PC-9 (cell line): ENCODE results near the gene NTNG1. TPM values are rescaled to one million over a fixed set of nuclear protein-coding genes. Genes with fewer than 3 reads are reported as not detected.

Experiments
- BruUV-seq: library from RNA; stranded (reverse); fragments of 400-500 nt; replicated peaks from 2 replicates; lab custom pipeline; 2021; lab: Mats Ljungman, UMichigan
- CTCF ChIA-PET: fragments of 300-600 bp; sonication (Branson Sonifier 250); formaldehyde crosslinking; loops from one replicate; lab custom pipeline; 2022; ENCODE audit warnings: antibody characterized with exemption; lab: Charles Lee
- POLR2A ChIA-PET: fragments of 300-600 bp; sonication (Branson Sonifier 250); formaldehyde crosslinking; loops from one replicate; lab custom pipeline; 2022; ENCODE audit warnings: antibody characterized with exemption; ENCODE audit not compliant: unreplicated experiment; lab: Charles Lee
- DNase-seq, 2 experiments: peaks; one replicate each; pipeline versions ENCODE4 v3.0.0 to v3.0.0-alpha.2; 2015 to 2022; ENCODE audit warnings: mixed read lengths in 1 of 2
- H2AFZ ChIP-seq: fragments of 200-600 bp; sonication (generic); 2 replicates; pipeline ENCODE4 v1.8.1; 2017; ENCODE audit warnings: antibody characterized with exemption
- H3F3A ChIP-seq: fragments of 200-600 bp; sonication (generic); 2 replicates; pipeline ENCODE4 v1.8.1; 2017; ENCODE audit warnings: antibody characterized with exemption, mild to moderate bottlenecking, low read depth; ENCODE audit not compliant: insufficient read depth
- H3K27ac ChIP-seq: fragments of 200-600 bp; sonication (generic); 2 replicates; pipeline ENCODE4 v1.6.1; 2016; ENCODE audit warnings: mixed run types
- H3K27me3 ChIP-seq: fragments of 200-600 bp; sonication (generic); 2 replicates; pipeline ENCODE4 v1.6.1; 2016; ENCODE audit warnings: low read depth, mixed run types; ENCODE audit not compliant: insufficient read depth
- H3K36me3 ChIP-seq: fragments of 200-600 bp; sonication (generic); 2 replicates; pipeline ENCODE4 v1.6.1; 2016; ENCODE audit warnings: low read depth, mixed run types
- H3K4me1 ChIP-seq: fragments of 200-600 bp; sonication (generic); replicated peaks from 2 replicates; pipeline ENCODE4 v1.6.1; 2016; ENCODE audit warnings: mixed run types; ENCODE audit not compliant: insufficient read depth
- H3K4me2 ChIP-seq: fragments of 200-600 bp; sonication (generic); 2 replicates; pipeline ENCODE4 v1.6.1; 2017; ENCODE audit warnings: mixed run types
- H3K4me3 ChIP-seq: fragments of 200-600 bp; sonication (generic); 2 replicates; pipeline ENCODE4 v1.6.1; 2016; ENCODE audit warnings: mixed run types
- H3K79me2 ChIP-seq: fragments of 200-600 bp; sonication (generic); 2 replicates; pipeline ENCODE4 v1.6.1; 2017; ENCODE audit warnings: low read depth, mixed run types
- H3K9me2 ChIP-seq: fragments of 200-600 bp; sonication (generic); 2 replicates; pipeline ENCODE4 v1.8.1; 2017; ENCODE audit warnings: mild to moderate bottlenecking; ENCODE audit not compliant: insufficient read depth
- H3K9me3 ChIP-seq: fragments of 200-600 bp; sonication (generic); 2 replicates; pipeline ENCODE4 v1.8.1; 2016; ENCODE audit warnings: low read depth; ENCODE audit not compliant: insufficient read depth
- H4K20me1 ChIP-seq: fragments of 200-600 bp; sonication (generic); 2 replicates; pipeline ENCODE4 v1.8.1; 2017; ENCODE audit not compliant: insufficient read depth
- EZH2 ChIP-seq: fragments of 200-600 bp; sonication (generic); IDR thresholded peaks from 2 replicates; pipeline ENCODE4 v1.8.0; 2017; ENCODE audit warnings: antibody characterized with exemption, low read depth
- intact Hi-C: fragments of 100-400 bp; cut with micrococcal nuclease; formaldehyde crosslinking; loops from one replicate; pipeline ENCODE4 v1.10.0; 2022; ENCODE audit not compliant: unreplicated experiment
- total RNA-seq: library from RNA; stranded (reverse); gene quantifications from 2 replicates; pipeline ENCODE4 v1.2.3, GENCODE V29; 2021
- TF ChIP-seq, protein P1 (sequence below): fragments of 200-600 bp; sonication (generic); conservative IDR thresholded peaks from 2 replicates; pipeline ENCODE4 v1.6.1; 2017; ENCODE audit warnings: mixed run types, antibody characterized with exemption, mild to moderate bottlenecking, moderate library complexity

Gene NTNG1
- total RNA-seq, 1 experiment from 2014 or later: not detected

DNA sequence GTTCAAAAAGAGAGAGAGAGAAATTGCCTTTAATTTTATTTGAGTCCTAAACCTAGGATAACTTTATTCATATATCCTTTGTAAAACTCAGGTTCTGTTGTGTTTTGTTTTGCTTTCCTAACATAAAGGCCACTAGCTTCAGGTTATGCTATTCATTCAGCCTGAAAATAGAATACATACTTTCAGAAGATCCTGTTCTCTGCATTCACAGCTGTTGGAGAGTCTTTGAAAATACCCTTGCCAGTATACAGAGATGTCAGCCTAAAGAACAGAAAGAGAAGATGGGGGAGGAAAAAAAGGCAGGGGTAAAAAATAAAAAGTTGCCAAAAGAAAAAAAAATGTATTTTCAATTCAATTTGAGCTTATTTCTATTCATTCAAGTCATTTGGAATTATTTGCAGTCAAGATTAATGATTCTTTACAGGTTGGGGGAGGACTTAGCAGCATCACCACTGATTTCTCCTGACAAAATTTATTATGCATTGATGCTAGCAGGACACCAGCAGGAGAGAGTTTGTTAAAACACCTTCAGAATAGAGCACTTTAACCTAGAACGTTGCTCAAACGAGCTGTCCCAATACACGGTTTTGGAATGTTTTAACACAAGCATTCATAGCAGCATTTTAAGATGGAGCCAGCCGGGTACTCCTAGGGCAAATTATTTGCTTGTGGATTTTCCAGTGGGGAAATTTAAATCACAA is 318.5 kb downstream of the NTNG1 start:
- Histone ChIP-seq H3K4me1 (no peaks in the 10 kb centered on the region), H3K9me3 (no peaks in the 10 kb centered on the region), H3K27me3 (no peaks in the 10 kb centered on the region), H4K20me1 (no peaks in the 10 kb centered on the region), H3F3A (no peaks in the 10 kb centered on the region), H3K27ac (no peak overlapping the region), H2AFZ (no peak overlapping the region), H3K79me2 (no peaks in the 10 kb centered on the region), H3K4me3 (no peak overlapping the region), H3K36me3 (no peaks in the 10 kb centered on the region), H3K9me2 (no peaks in the 10 kb centered on the region), H3K4me2 (no peak overlapping the region)
- no peak for DNase-seq
- ChIA-PET POLR2A (no interaction called here), CTCF (no interaction called here)
- intact Hi-C loops: no loop called here
- TF ChIP-seq, protein P1, sequence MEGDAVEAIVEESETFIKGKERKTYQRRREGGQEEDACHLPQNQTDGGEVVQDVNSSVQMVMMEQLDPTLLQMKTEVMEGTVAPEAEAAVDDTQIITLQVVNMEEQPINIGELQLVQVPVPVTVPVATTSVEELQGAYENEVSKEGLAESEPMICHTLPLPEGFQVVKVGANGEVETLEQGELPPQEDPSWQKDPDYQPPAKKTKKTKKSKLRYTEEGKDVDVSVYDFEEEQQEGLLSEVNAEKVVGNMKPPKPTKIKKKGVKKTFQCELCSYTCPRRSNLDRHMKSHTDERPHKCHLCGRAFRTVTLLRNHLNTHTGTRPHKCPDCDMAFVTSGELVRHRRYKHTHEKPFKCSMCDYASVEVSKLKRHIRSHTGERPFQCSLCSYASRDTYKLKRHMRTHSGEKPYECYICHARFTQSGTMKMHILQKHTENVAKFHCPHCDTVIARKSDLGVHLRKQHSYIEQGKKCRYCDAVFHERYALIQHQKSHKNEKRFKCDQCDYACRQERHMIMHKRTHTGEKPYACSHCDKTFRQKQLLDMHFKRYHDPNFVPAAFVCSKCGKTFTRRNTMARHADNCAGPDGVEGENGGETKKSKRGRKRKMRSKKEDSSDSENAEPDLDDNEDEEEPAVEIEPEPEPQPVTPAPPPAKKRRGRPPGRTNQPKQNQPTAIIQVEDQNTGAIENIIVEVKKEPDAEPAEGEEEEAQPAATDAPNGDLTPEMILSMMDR: no peak
- no peak for TF ChIP-seq EZH2
- no TSS peak for BruUV-seq

DNA sequence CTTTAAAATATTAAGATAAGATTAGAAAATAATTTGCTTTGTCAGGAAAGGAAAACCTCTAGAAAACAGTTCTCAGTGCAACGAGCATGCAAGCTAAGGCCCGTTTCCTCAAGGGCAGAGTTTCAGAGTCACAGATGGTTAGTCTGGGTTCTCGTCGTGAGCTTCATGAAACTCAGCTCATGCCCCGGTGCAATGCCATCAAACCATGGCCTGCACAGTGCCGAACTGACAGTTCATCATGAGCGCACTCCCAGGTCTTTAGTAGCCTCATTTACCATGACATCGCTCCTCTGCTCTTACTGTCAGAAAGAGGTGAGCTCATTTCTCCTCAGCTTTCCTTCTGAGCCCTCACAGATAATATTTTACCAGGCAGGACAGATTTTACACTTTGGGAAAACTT is 319.2 kb downstream of the NTNG1 start:
- H3K4me2 ChIP-seq: no peak overlapping the region
- no peaks in the 10 kb centered on the region for H3K36me3 ChIP-seq
- no peaks in the 10 kb centered on the region for H3K27me3 ChIP-seq
- ChIA-PET CTCF (no interaction called here), POLR2A (no interaction called here)
- no peaks in the 10 kb centered on the region for H3K9me3 ChIP-seq
- intact Hi-C loops: no loop called here
- no peaks in the 10 kb centered on the region for H3F3A ChIP-seq
- H3K27ac ChIP-seq: no peak overlapping the region
- H3K4me1 ChIP-seq: no peaks in the 10 kb centered on the region
- BruUV-seq: no TSS peak
- no peak overlapping the region for H2AFZ ChIP-seq
- no peaks in the 10 kb centered on the region for H4K20me1 ChIP-seq
- no peaks in the 10 kb centered on the region for H3K79me2 ChIP-seq
- no peaks in the 10 kb centered on the region for H3K9me2 ChIP-seq
- TF ChIP-seq, protein P1: no peak
- TF ChIP-seq EZH2: no peak
- no peak overlapping the region for H3K4me3 ChIP-seq
- DNase-seq: no peak

DNA sequence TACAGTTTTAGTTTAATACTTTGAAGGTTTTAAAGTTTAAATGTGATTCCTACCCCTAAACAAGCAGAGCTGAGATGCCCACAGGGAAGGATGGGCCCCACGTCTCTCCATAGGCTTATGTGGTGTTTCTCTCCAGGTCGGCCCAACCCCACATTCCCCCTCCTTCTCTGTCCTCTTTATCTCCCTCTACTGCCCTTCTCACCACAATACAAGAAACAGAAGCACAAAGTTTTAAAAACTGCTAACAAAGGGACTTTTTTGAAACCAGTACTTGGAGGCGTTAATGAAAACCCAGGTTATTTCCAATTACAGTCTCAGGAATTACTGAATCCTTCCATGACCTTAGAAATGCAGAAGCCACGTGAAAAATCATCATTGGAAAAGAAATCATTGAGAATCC is 324.0 kb downstream of the NTNG1 start:
- no peaks in the 10 kb centered on the region for H3K9me2 ChIP-seq
- POLR2A ChIA-PET: no interaction called here
- H2AFZ ChIP-seq: no peak overlapping the region
- H4K20me1 ChIP-seq: no peaks in the 10 kb centered on the region
- H3K4me2 ChIP-seq: no peak overlapping the region
- no peak overlapping the region for H3K4me3 ChIP-seq
- intact Hi-C loops: no loop called here
- DNase-seq: no peak
- TF ChIP-seq, protein P1: no peak; the same call in 1 of the 2 replicates
- TF ChIP-seq EZH2: no peak
- CTCF ChIA-PET: no interaction called here
- no TSS peak for BruUV-seq
- no peaks in the 10 kb centered on the region for H3K9me3 ChIP-seq
- no peaks in the 10 kb centered on the region for H3K79me2 ChIP-seq
- H3K27me3 ChIP-seq: no peaks in the 10 kb centered on the region
- no peaks in the 10 kb centered on the region for H3K36me3 ChIP-seq
- no peak overlapping the region for H3K27ac ChIP-seq
- H3K4me1 ChIP-seq: no peaks in the 10 kb centered on the region
- H3F3A ChIP-seq: no peaks in the 10 kb centered on the region
